Fibroblast of lung (primary cell): Measurements from ENCODE around the gene NAXD.

Experiments used
- EZH2 ChIP-seq: IDR thresholded peaks from 2 replicates; pipeline ENCODE4 v1.5.1; 2012; ENCODE audit warnings: low read length, control low read depth, mild to moderate bottlenecking; ENCODE audit errors: missing control alignments
- TF ChIP-seq, protein P1 (sequence below), 2 donors: IDR thresholded peaks in 1 of 2; conservative IDR thresholded peaks in 1 of 2; 1 replicate in 1 of 2; 2 replicates in 1 of 2; pipeline ENCODE4 v1.5.1; 2011 to 2012; ENCODE audit warnings: low read length in 2 of 2, control low read depth in 1 of 2, inconsistent platforms in 1 of 2, low read depth in 1 of 2, mild to moderate bottlenecking in 1 of 2

DNA sequence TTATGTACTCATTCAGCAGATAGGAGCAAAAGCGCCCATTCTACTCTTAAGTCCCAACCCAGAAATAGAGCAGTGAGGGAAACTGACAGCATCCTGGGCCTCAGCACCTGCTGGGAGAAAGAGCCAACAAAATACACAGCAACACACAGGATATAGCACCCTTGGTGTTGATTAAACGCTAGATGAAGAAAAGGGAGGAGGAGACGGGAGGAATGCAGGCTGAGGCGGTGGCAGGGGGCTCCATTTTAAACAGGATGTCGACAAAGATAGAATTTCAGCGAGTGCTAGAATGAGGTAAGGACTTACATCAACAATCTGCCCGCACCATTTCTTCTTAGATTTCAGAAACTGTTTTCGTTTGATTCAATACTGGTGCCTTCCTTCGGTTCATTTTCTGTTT is 49.2 kb upstream of the NAXD start:
- TF ChIP-seq, protein P1, sequence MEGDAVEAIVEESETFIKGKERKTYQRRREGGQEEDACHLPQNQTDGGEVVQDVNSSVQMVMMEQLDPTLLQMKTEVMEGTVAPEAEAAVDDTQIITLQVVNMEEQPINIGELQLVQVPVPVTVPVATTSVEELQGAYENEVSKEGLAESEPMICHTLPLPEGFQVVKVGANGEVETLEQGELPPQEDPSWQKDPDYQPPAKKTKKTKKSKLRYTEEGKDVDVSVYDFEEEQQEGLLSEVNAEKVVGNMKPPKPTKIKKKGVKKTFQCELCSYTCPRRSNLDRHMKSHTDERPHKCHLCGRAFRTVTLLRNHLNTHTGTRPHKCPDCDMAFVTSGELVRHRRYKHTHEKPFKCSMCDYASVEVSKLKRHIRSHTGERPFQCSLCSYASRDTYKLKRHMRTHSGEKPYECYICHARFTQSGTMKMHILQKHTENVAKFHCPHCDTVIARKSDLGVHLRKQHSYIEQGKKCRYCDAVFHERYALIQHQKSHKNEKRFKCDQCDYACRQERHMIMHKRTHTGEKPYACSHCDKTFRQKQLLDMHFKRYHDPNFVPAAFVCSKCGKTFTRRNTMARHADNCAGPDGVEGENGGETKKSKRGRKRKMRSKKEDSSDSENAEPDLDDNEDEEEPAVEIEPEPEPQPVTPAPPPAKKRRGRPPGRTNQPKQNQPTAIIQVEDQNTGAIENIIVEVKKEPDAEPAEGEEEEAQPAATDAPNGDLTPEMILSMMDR (conservative IDR thresholded peaks at IDR 0.05 in 1 of 2, IDR thresholded peaks at IDR 0.05 in 1 of 2; ENCODE audit: low read depth in 1 of 2, low read length in 2 of 2) = no peak
- TF ChIP-seq EZH2 = no peak
